HL-60 (cell line): Measurements from ENCODE around the gene DENND4A.
"Not testable (repeated sequence)": the region's sequence is repeated elsewhere in the genome, so short reads cannot be mapped to it uniquely, and the experiment has no call there.

ENCODE experiments used
- DNase-seq, 2 experiments: peaks; one replicate each; pipeline ENCODE4 v3.0.0-alpha.2; 2010 to 2020; ENCODE audit warnings: low read depth in 1 of 2, low spot score in 1 of 2
- H3K27ac ChIP-seq: fragments of 250-450 bp; sonication (Bioruptor Pico); replicated peaks from 2 replicates; pipeline ENCODE4 v1.5.1; 2020; ENCODE audit warnings: mild to moderate bottlenecking, moderate library complexity
- H3K27me3 ChIP-seq: fragments of 250-450 bp; sonication (Bioruptor Pico); 2 replicates; pipeline ENCODE4 v1.5.1; 2021; ENCODE audit warnings: mild to moderate bottlenecking, moderate library complexity; ENCODE audit not compliant: insufficient read depth, poor library complexity, severe bottlenecking
- H3K4me3 ChIP-seq: replicated peaks from 2 replicates; pipeline ENCODE4 v1.5.1; 2011; ENCODE audit warnings: mild to moderate bottlenecking, control low read depth, low read length; ENCODE audit not compliant: insufficient read depth
- GABPA ChIP-seq: IDR thresholded peaks from 2 replicates; pipeline ENCODE4 v1.6.1; 2012; ENCODE audit warnings: low read depth
- POLR2AphosphoS5 ChIP-seq: IDR thresholded peaks from 2 replicates; pipeline ENCODE4 v1.6.1; 2012; ENCODE audit warnings: low read depth
- SPI1 ChIP-seq: IDR thresholded peaks from 2 replicates; pipeline ENCODE4 v1.6.1; 2012; ENCODE audit warnings: low read depth, mild to moderate bottlenecking, borderline replicate concordance
- TF ChIP-seq, protein P1 (sequence below): IDR thresholded peaks from 2 replicates; pipeline ENCODE4 v1.6.1; 2012; ENCODE audit warnings: low read depth; ENCODE audit not compliant: insufficient replicate concordance
- TF ChIP-seq, protein P2 (sequence below): IDR thresholded peaks from one replicate; pipeline ENCODE4 v1.5.1; 2011; ENCODE audit warnings: low read length, control low read depth, inconsistent platforms; ENCODE audit not compliant: insufficient read depth

The DENND4A gene

DNA sequence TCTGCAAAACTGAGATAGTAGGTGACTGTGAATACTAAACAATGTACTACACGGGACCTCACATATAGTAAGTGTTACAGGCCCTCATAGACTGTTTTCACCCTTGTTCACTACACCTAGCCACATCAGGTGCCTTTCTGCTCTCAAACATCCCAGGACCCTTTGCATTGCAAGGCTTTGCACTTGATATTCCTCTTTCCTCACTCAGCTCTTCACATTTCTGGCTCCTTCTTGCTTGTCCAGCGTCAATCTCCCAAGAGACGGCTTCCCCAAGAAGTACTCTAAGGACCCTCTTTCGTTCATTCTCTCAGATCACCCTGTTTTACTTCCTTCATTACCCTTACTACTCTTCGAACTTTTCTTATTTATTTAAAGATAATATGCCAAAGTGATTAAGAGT, 10.0 kb downstream of the DENND4A start:
- TF ChIP-seq, protein P1, sequence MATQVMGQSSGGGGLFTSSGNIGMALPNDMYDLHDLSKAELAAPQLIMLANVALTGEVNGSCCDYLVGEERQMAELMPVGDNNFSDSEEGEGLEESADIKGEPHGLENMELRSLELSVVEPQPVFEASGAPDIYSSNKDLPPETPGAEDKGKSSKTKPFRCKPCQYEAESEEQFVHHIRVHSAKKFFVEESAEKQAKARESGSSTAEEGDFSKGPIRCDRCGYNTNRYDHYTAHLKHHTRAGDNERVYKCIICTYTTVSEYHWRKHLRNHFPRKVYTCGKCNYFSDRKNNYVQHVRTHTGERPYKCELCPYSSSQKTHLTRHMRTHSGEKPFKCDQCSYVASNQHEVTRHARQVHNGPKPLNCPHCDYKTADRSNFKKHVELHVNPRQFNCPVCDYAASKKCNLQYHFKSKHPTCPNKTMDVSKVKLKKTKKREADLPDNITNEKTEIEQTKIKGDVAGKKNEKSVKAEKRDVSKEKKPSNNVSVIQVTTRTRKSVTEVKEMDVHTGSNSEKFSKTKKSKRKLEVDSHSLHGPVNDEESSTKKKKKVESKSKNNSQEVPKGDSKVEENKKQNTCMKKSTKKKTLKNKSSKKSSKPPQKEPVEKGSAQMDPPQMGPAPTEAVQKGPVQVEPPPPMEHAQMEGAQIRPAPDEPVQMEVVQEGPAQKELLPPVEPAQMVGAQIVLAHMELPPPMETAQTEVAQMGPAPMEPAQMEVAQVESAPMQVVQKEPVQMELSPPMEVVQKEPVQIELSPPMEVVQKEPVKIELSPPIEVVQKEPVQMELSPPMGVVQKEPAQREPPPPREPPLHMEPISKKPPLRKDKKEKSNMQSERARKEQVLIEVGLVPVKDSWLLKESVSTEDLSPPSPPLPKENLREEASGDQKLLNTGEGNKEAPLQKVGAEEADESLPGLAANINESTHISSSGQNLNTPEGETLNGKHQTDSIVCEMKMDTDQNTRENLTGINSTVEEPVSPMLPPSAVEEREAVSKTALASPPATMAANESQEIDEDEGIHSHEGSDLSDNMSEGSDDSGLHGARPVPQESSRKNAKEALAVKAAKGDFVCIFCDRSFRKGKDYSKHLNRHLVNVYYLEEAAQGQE = no peak

DNA sequence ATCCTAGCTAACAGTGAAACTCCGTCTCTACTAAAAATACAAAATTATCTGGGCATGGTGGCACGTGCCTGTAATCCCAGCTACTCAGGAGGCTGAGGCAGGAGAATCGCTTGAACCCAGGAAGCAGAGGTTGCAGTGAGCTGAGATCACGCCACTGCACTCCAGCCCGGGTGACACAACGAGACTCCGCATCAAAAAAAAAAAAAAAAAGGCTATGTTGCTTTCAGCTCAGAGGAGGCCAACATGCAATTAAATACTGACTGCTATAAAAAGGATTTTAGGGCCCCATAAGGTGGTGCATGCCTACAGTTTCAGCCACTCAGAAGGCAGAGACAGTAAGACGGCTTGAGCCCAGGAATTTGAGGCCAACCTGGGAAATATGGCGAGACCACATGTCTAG, 13.4 kb downstream of the DENND4A start:
- H3K27ac ChIP-seq, DNase-seq, H3K4me3 ChIP-seq: not testable (repeated sequence)

More for the DNA sequence above, 10.0 kb downstream of the DENND4A start:
- DNase-seq = no peak
- H3K27me3 ChIP-seq = no peaks in the 10 kb centered on the region
- no peak overlapping the region for H3K27ac ChIP-seq
- no peak overlapping the region for H3K4me3 ChIP-seq

DNA sequence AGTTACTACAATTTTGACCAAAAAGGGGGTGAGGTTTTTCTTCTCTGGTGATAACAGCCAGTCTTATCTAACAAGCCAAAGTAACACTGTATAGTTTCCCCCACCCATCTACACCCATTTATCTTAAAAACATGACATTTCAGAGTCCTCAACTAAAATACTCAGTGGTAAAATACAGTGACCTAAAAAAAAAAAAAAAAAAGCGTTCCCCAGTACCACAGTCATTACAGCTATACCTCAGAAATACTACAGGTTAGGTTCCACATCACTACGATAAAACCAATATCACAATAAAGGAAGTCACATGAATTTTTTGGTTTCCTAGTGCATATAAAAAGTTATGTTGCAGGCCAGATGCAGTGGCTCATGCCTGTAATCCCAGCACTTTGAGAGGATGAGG, 13.8 kb downstream of the DENND4A start:
- no peak for DNase-seq
- Histone ChIP-seq H3K4me3 (no peak overlapping the region), H3K27ac (no peak overlapping the region), H3K27me3 (no peaks in the 10 kb centered on the region)
- no peak for TF ChIP-seq POLR2AphosphoS5
- TF ChIP-seq, protein P2, sequence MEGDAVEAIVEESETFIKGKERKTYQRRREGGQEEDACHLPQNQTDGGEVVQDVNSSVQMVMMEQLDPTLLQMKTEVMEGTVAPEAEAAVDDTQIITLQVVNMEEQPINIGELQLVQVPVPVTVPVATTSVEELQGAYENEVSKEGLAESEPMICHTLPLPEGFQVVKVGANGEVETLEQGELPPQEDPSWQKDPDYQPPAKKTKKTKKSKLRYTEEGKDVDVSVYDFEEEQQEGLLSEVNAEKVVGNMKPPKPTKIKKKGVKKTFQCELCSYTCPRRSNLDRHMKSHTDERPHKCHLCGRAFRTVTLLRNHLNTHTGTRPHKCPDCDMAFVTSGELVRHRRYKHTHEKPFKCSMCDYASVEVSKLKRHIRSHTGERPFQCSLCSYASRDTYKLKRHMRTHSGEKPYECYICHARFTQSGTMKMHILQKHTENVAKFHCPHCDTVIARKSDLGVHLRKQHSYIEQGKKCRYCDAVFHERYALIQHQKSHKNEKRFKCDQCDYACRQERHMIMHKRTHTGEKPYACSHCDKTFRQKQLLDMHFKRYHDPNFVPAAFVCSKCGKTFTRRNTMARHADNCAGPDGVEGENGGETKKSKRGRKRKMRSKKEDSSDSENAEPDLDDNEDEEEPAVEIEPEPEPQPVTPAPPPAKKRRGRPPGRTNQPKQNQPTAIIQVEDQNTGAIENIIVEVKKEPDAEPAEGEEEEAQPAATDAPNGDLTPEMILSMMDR = no peak
- TF ChIP-seq, protein P1 = no peak
- TF ChIP-seq GABPA = no peak
- no peak for TF ChIP-seq SPI1

More for the DNA sequence above, 13.4 kb downstream of the DENND4A start:
- not testable (repeated sequence) for H3K27me3 ChIP-seq

DNA sequence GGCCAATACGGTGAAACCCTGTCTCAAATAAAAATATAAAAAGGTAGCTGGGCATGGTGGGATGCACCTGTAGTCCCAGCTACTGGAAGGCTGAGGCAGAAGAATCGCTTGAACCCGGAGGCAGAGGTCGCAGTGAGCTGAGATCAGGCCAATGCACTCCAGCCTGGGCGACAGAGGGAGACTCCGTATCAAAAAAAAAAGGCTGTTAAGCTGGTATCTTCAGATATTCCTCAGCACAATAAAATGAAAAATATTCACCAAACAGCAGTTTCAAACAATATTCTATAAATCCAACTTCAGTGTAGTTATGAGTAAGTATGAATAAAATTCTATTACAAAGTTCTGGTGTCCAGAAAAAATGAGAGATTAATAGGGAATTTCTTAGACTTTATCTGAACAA, 14.2 kb downstream of the DENND4A start:
- Histone ChIP-seq H3K4me3 (no peak overlapping the region), H3K27ac (no peak overlapping the region), H3K27me3 (no peaks in the 10 kb centered on the region)
- TF ChIP-seq, protein P1 = no peak
- TF ChIP-seq GABPA = no peak
- TF ChIP-seq POLR2AphosphoS5 = no peak
- TF ChIP-seq SPI1 = no peak
- TF ChIP-seq, protein P2 = no peak
- DNase-seq = no peak
